Measurements from ENCODE around the gene JAZF1.

DNA sequence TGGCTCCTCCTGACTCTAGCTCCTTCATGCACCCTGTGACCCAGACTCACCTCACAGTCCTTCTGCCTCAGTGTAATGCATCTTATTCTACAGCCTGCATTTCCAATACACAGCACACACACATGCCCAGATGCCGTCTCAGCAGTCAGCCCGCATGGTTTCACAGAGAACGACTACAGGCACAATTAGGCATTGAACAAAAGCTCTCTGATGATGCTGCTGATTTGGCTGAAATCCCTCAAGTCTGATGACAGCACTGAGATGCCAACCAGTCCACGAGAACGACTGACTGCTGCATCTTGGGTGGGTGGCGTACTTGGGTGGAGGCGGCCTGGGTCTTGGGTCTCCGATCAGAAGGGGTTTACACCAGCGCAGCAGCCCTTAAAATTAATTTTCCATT is 240.3 kb downstream of the JAZF1 start:
- TF ChIP-seq EZH2 (IDR thresholded peaks at IDR 0.05; ENCODE audit: insufficient read depth, poor library complexity, severe bottlenecking) (no peak), EZH2phosphoT487 (IDR thresholded peaks at IDR 0.05; ENCODE audit: insufficient read depth, low read depth) (no peak)

Data from GM23248 (cell line).